SH-SY5Y (cell line): ENCODE measurements around the gene PDP2.

Experiments
- GATA2 ChIP-seq: IDR thresholded peaks from 2 replicates; pipeline ENCODE4 v1.6.1; 2011; ENCODE audit warnings: mild to moderate bottlenecking, low read depth, low read length
- GATA3 ChIP-seq: IDR thresholded peaks from 2 replicates; pipeline ENCODE4 v1.6.1; 2011; ENCODE audit warnings: low read depth, mild to moderate bottlenecking, low read length, moderate library complexity

- TF ChIP-seq GATA3, result no peak
- TF ChIP-seq GATA2, result no peak
These were observed 40.8 kb downstream of the PDP2 start for GRCh38 chr16:66920924-66921680.
